Gastroesophageal sphincter (tissue), 4 donors: Measurements from ENCODE around the gene SLMAP. TPM values are rescaled to one million over a fixed set of nuclear protein-coding genes. Genes with fewer than 3 reads are reported as not detected.

ENCODE experiments used
- ATAC-seq: fragments of 150-250 bp; one replicate; pipeline ENCODE4 v1.9.1; 2016; ENCODE audit warnings: mild to moderate bottlenecking, moderate library complexity
- H3K27ac ChIP-seq, 4 donors: fragments of 200-600 bp; sonication (generic) in 3 of 4; 1 replicate in 3 of 4; 2 replicates in 1 of 4; pipeline ENCODE4 v1.5.1; 2016 to 2019
- H3K27me3 ChIP-seq: fragments of 200-600 bp; sonication (generic); one replicate; pipeline ENCODE4 v1.5.1; 2019
- H3K36me3 ChIP-seq, 2 donors: fragments of 200-600 bp; sonication (generic); one replicate each; pipeline ENCODE4 v1.5.1; 2019; ENCODE audit warnings: control low read depth in 1 of 2
- H3K4me1 ChIP-seq, 3 donors: fragments of 200-600 bp; sonication (generic); 1 replicate in 2 of 3; 2 replicates in 1 of 3; pipeline ENCODE4 v1.5.1; 2016 to 2019; ENCODE audit warnings: control low read depth in 2 of 3
- H3K4me3 ChIP-seq, 2 donors: fragments of 200-600 bp; sonication (generic); one replicate each; pipeline ENCODE4 v1.5.1; 2019; ENCODE audit warnings: mild to moderate bottlenecking in 1 of 2, moderate library complexity in 1 of 2
- H3K9me3 ChIP-seq, 3 donors: fragments of 200-600 bp; sonication (generic); one replicate each; pipeline ENCODE4 v1.5.1; 2017 to 2019; ENCODE audit warnings: control low read depth in 2 of 3
- CTCF ChIP-seq, 4 experiments: fragments of 200-600 bp in 2 of 4; fragments of 450-650 bp in 2 of 4; sonication (generic) in 1 of 4; IDR thresholded peaks; one replicate each; pipeline ENCODE4 v1.5.1; 2017 to 2019; ENCODE audit warnings: antibody characterized with exemption in 4 of 4, mild to moderate bottlenecking in 2 of 4, moderate library complexity in 2 of 4
- EP300 ChIP-seq: sonication (generic); formaldehyde crosslinking; IDR thresholded peaks from one replicate; pipeline ENCODE4 v1.6.1; 2017; ENCODE audit warnings: antibody characterized with exemption, mild to moderate bottlenecking
- POLR2A ChIP-seq, 2 donors: fragments of 450-650 bp; IDR thresholded peaks; one replicate each; pipeline ENCODE4 v1.6.1; 2017; ENCODE audit warnings: antibody characterized with exemption in 2 of 2, mild to moderate bottlenecking in 2 of 2, moderate library complexity in 1 of 2
- POLR2AphosphoS5 ChIP-seq: sonication (generic); formaldehyde crosslinking; IDR thresholded peaks from one replicate; pipeline ENCODE4 v1.6.1; 2017; ENCODE audit warnings: antibody characterized with exemption
- WGBS, 2 donors: methylation state at CpG; one replicate each; pipeline ENCODE4 v1.1.5; 2018; ENCODE audit warnings: low coverage in 1 of 2; 5-methylcytosine and 5-hydroxymethylcytosine counted together
- total RNA-seq, 4 donors: library from RNA; depleted of rRNA; stranded (reverse); fragments of >200 nt; gene quantifications; one replicate each; pipeline ENCODE4 v1.1.0, GENCODE V29; 2016

SLMAP gene
- total RNA-seq, 4 donors from 2014 or later = 462 to 594 (median 531) TPM

GRCh38 chr3:57788624-57789018 lies 32.5 kb downstream of the SLMAP start:
- H3K9me3 ChIP-seq = no peaks in the 10 kb centered on the region
- H3K4me1 ChIP-seq = peaks cover 0 to 12% (median 1%) of the 10 kb centered on the region in 3 donors
- ATAC-seq = no peak
- WGBS, 2 donors = 90 to 92% methylated on average over 2 to 3 of the region's 3 CpGs
- no peaks in the 10 kb centered on the region for H3K27me3 ChIP-seq
- no peak overlapping the region for H3K4me3 ChIP-seq
- H3K36me3 ChIP-seq = no peaks in the 10 kb centered on the region
- TF ChIP-seq POLR2A (IDR thresholded peaks at IDR 0.05) (no peak), CTCF (IDR thresholded peaks at IDR 0.05) (no peak), EP300 (no peak), POLR2AphosphoS5 (no peak)
- no peak overlapping the region for H3K27ac ChIP-seq

GRCh38 chr3:57791245-57791644 lies 35.1 kb downstream of the SLMAP start:
- no peak for ATAC-seq
- H3K4me1 ChIP-seq = peaks cover 0 to 20% (median 0%) of the 10 kb centered on the region in 3 donors
- TF ChIP-seq POLR2AphosphoS5 = no peak
- TF ChIP-seq EP300 = no peak
- no peak for TF ChIP-seq POLR2A (IDR thresholded peaks at IDR 0.05)
- no peak for TF ChIP-seq CTCF (IDR thresholded peaks at IDR 0.05)
- no peak overlapping the region for H3K4me3 ChIP-seq
- 89 to 96% methylated on average over 2 of the region's 2 CpGs for WGBS, 2 donors
- no peaks in the 10 kb centered on the region for H3K27me3 ChIP-seq
- no peaks in the 10 kb centered on the region for H3K9me3 ChIP-seq
- H3K36me3 ChIP-seq = no peaks in the 10 kb centered on the region
- no peak overlapping the region for H3K27ac ChIP-seq

- Histone ChIP-seq H3K27me3 (no peaks in the 10 kb centered on the region), H3K4me3 (no peak overlapping the region), H3K9me3 (no peaks in the 10 kb centered on the region), H3K36me3 (no peaks in the 10 kb centered on the region), H3K4me1 (peaks cover 0 to 24% (median 0%) of the 10 kb centered on the region in 3 donors), H3K27ac (no peak overlapping the region)
- 78 to 79% methylated on average over 1 of the region's 1 CpG for WGBS, 2 donors
- ATAC-seq = no peak
- no peak for TF ChIP-seq POLR2AphosphoS5
- TF ChIP-seq CTCF (IDR thresholded peaks at IDR 0.05) = no peak
- TF ChIP-seq EP300 = no peak
- no peak for TF ChIP-seq POLR2A (IDR thresholded peaks at IDR 0.05)
Measured at GRCh38 chr3:57792198-57792597, 36.1 kb downstream of the SLMAP start.

DNA sequence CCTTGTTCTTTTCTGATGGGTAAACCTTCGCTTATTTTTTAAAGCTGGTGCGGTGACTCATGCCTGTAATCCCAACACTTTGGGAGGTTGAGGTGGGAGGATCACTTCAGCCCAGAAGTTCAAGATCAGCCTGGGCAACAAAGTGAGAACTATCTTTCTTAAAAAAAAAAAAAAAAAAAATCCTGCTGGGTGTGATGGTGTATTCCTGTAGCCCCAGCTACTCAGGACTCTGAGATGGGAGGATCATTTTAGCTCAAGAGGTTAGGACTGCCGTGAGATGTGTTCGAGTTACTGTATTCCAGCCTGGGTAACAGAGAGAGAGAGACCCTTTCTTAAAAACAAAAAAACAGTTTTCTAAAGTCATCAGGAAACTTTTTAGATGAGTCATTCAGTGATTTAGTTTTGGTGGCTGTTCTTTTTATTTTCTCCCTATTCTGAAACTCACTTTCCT lies 37.7 kb downstream of the SLMAP start:
- Histone ChIP-seq H3K27me3 (no peaks in the 10 kb centered on the region), H3K9me3 (no peaks in the 10 kb centered on the region), H3K27ac (no peak overlapping the region), H3K4me1 (peaks cover 0 to 31% (median 0%) of the 10 kb centered on the region in 3 donors), H3K36me3 (no peaks in the 10 kb centered on the region), H3K4me3 (no peak overlapping the region)
- ATAC-seq = no peak
- TF ChIP-seq POLR2A (IDR thresholded peaks at IDR 0.05) (no peak), POLR2AphosphoS5 (no peak), EP300 (no peak), CTCF (IDR thresholded peaks at IDR 0.05) (no peak)
- WGBS, 2 donors = 71 to 75% methylated on average over 2 to 4 of the region's 4 CpGs

DNA sequence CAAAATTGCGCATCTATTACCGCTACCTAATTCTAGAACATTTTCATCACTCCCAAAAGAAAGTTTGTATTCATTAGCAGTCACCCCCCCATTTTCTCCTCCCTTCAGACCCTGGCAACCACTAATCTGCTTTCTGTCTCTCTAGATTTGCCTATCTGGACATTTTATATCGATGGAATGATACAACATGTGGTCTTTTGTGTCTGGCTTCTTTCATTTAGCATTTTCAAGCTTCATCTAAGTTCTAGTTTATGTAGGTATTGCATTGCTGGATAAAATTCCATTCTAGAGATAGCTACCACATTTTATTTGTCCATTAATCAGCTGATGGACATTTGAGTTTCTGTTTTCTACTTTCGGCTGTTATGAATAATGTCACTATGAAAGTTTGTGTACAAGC lies 38.4 kb downstream of the SLMAP start:
- Histone ChIP-seq H3K4me1 (peaks cover 0 to 32% (median 0%) of the 10 kb centered on the region in 3 donors), H3K27ac (no peak overlapping the region), H3K36me3 (no peaks in the 10 kb centered on the region), H3K27me3 (no peaks in the 10 kb centered on the region), H3K9me3 (no peaks in the 10 kb centered on the region), H3K4me3 (no peak overlapping the region)
- TF ChIP-seq POLR2AphosphoS5 (no peak), CTCF (IDR thresholded peaks at IDR 0.05) (no peak), EP300 (no peak), POLR2A (IDR thresholded peaks at IDR 0.05) (no peak)
- no peak for ATAC-seq
- WGBS, 2 donors = 84 to 85% methylated on average over 2 to 4 of the region's 4 CpGs
